Measurements from ENCODE around the gene SLC4A7.
"Not testable (repeated sequence)": the region's sequence is repeated elsewhere in the genome, so short reads cannot be mapped to it uniquely, and the experiment has no call there.

Gene SLC4A7

GRCh38 chr3:27428446-27428845, 55.7 kb downstream of the SLC4A7 start:
- Mint-ChIP-seq H3K4me1 (no peaks in the 10 kb centered on the region), H3K9me3 (no peaks in the 10 kb centered on the region), H3K27me3 (no peaks in the 10 kb centered on the region), H3K36me3 (ENCODE audit: low read depth) (peaks cover 54% of the 10 kb centered on the region), H3K27ac (no peak overlapping the region), H3K4me3 (no peak overlapping the region)
- ATAC-seq = no peak
- no peak for DNase-seq

GRCh38 chr3:27426926-27427325, 57.3 kb downstream of the SLC4A7 start:
- Mint-ChIP-seq H3K9me3 (no peaks in the 10 kb centered on the region), H3K27ac (no peak overlapping the region), H3K27me3 (no peaks in the 10 kb centered on the region), H3K4me1 (no peaks in the 10 kb centered on the region), H3K36me3 (ENCODE audit: low read depth) (peaks cover 45% of the 10 kb centered on the region), H3K4me3 (no peak overlapping the region)
- ATAC-seq (no peak), DNase-seq (no peak)

GRCh38 chr3:27425896-27426565, 58.2 kb downstream of the SLC4A7 start:
- no peaks in the 10 kb centered on the region for H3K4me1 Mint-ChIP-seq

GRCh38 chr3:27424812-27425521, 59.2 kb downstream of the SLC4A7 start:
- not testable (repeated sequence) for ATAC-seq, DNase-seq, H3K27me3 Mint-ChIP-seq, H3K4me3 Mint-ChIP-seq, H3K4me1 Mint-ChIP-seq, H3K27ac Mint-ChIP-seq, H3K9me3 Mint-ChIP-seq
- H3K36me3 Mint-ChIP-seq (ENCODE audit: low read depth) = peaks cover 44% of the 10 kb centered on the region

More at GRCh38 chr3:27425896-27426565, 58.2 kb downstream of the SLC4A7 start:
- Mint-ChIP-seq H3K9me3 (no peaks in the 10 kb centered on the region), H3K27me3 (no peaks in the 10 kb centered on the region), H3K36me3 (ENCODE audit: low read depth) (peaks cover 42% of the 10 kb centered on the region), H3K27ac (no peak overlapping the region), H3K4me3 (no peak overlapping the region)
- DNase-seq = no peak
- ATAC-seq = no peak

- Mint-ChIP-seq H3K9me3 (no peaks in the 10 kb centered on the region), H3K27me3 (no peaks in the 10 kb centered on the region), H3K36me3 (ENCODE audit: low read depth) (peaks cover 45% of the 10 kb centered on the region), H3K4me1 (no peaks in the 10 kb centered on the region), H3K27ac (peak overlapping the region; percentile 22), H3K4me3 (no peak overlapping the region)
- no peak for ATAC-seq
- no peak for DNase-seq
These were observed 60.7 kb downstream of the SLC4A7 start for GRCh38 chr3:27423463-27423862.

- DNase-seq (no peak), ATAC-seq (no peak)
- no peak overlapping the region for H3K4me3 Mint-ChIP-seq
- peaks cover 47% of the 10 kb centered on the region for H3K36me3 Mint-ChIP-seq (ENCODE audit: low read depth)
- H3K27me3 Mint-ChIP-seq = no peaks in the 10 kb centered on the region
- no peaks in the 10 kb centered on the region for H3K4me1 Mint-ChIP-seq
- no peak overlapping the region for H3K27ac Mint-ChIP-seq
- no peaks in the 10 kb centered on the region for H3K9me3 Mint-ChIP-seq
These were observed 61.6 kb downstream of the SLC4A7 start for GRCh38 chr3:27422617-27423016.

GRCh38 chr3:27415202-27415601, 69.0 kb downstream of the SLC4A7 start:
- Mint-ChIP-seq H3K4me1 (no peaks in the 10 kb centered on the region), H3K27me3 (no peaks in the 10 kb centered on the region), H3K4me3 (no peak overlapping the region), H3K36me3 (ENCODE audit: low read depth) (peaks cover 53% of the 10 kb centered on the region), H3K9me3 (no peaks in the 10 kb centered on the region), H3K27ac (no peak overlapping the region)
- ATAC-seq (no peak), DNase-seq (no peak)

- H3K9me3 Mint-ChIP-seq = no peaks in the 10 kb centered on the region
- no peak overlapping the region for H3K27ac Mint-ChIP-seq
- peaks cover 41% of the 10 kb centered on the region for H3K36me3 Mint-ChIP-seq (ENCODE audit: low read depth)
- H3K27me3 Mint-ChIP-seq = no peaks in the 10 kb centered on the region
- ATAC-seq = no peak
- peaks cover 9% of the 10 kb centered on the region for H3K4me1 Mint-ChIP-seq
- no peak overlapping the region for H3K4me3 Mint-ChIP-seq
- DNase-seq = no peak
These were observed 91.1 kb downstream of the SLC4A7 start for GRCh38 chr3:27392950-27393679.

- H3K4me3 Mint-ChIP-seq, H3K9me3 Mint-ChIP-seq, ATAC-seq, H3K4me1 Mint-ChIP-seq, H3K27me3 Mint-ChIP-seq, DNase-seq: not testable (repeated sequence)
- H3K36me3 Mint-ChIP-seq (ENCODE audit: low read depth) = peaks cover 41% of the 10 kb centered on the region
- H3K27ac Mint-ChIP-seq = peak overlapping the region; percentile 36
These were observed 91.8 kb downstream of the SLC4A7 start for GRCh38 chr3:27392414-27392813.

- Mint-ChIP-seq H3K4me1 (peaks cover 9% of the 10 kb centered on the region), H3K4me3 (no peak overlapping the region), H3K36me3 (ENCODE audit: low read depth) (peaks cover 37% of the 10 kb centered on the region), H3K27me3 (no peaks in the 10 kb centered on the region), H3K9me3 (no peaks in the 10 kb centered on the region), H3K27ac (no peak overlapping the region)
- DNase-seq = no peak
- no peak for ATAC-seq
These were observed 92.4 kb downstream of the SLC4A7 start for GRCh38 chr3:27391796-27392195.

GRCh38 chr3:27387625-27388024, 96.6 kb downstream of the SLC4A7 start:
- peaks cover 3% of the 10 kb centered on the region for H3K4me1 Mint-ChIP-seq
- H3K27me3 Mint-ChIP-seq = no peaks in the 10 kb centered on the region
- no peaks in the 10 kb centered on the region for H3K9me3 Mint-ChIP-seq
- H3K4me3 Mint-ChIP-seq = no peak overlapping the region
- DNase-seq (no peak), ATAC-seq (no peak)
- peaks cover 43% of the 10 kb centered on the region for H3K36me3 Mint-ChIP-seq (ENCODE audit: low read depth)
- H3K27ac Mint-ChIP-seq = no peak overlapping the region

- no peak for DNase-seq
- no peaks in the 10 kb centered on the region for H3K9me3 Mint-ChIP-seq
- H3K36me3 Mint-ChIP-seq (ENCODE audit: low read depth) = peaks cover 34% of the 10 kb centered on the region
- H3K4me1 Mint-ChIP-seq = no peaks in the 10 kb centered on the region
- H3K27me3 Mint-ChIP-seq = no peaks in the 10 kb centered on the region
- no peak overlapping the region for H3K4me3 Mint-ChIP-seq
- no peak for ATAC-seq
- H3K27ac Mint-ChIP-seq = no peak overlapping the region
These were observed 98.7 kb downstream of the SLC4A7 start for GRCh38 chr3:27385504-27385903.

- H3K36me3 Mint-ChIP-seq (ENCODE audit: low read depth) = peaks cover 32% of the 10 kb centered on the region
- H3K9me3 Mint-ChIP-seq = no peaks in the 10 kb centered on the region
- DNase-seq (no peak), ATAC-seq (no peak)
- no peaks in the 10 kb centered on the region for H3K4me1 Mint-ChIP-seq
- no peaks in the 10 kb centered on the region for H3K27me3 Mint-ChIP-seq
- H3K4me3 Mint-ChIP-seq = no peak overlapping the region
- no peak overlapping the region for H3K27ac Mint-ChIP-seq
These were observed 100.0 kb downstream of the SLC4A7 start for GRCh38 chr3:27384191-27384590.

- Mint-ChIP-seq H3K9me3 (no peaks in the 10 kb centered on the region), H3K4me3 (no peak overlapping the region), H3K36me3 (ENCODE audit: low read depth) (peaks cover 26% of the 10 kb centered on the region), H3K4me1 (no peaks in the 10 kb centered on the region), H3K27ac (no peak overlapping the region), H3K27me3 (no peaks in the 10 kb centered on the region)
- ATAC-seq (no peak), DNase-seq (no peak)
These were observed 103.5 kb downstream of the SLC4A7 start for GRCh38 chr3:27380433-27381357.
